ENCODE measurements around the gene SURF1.
A peak's percentile ranks its signal among the peaks of the same experiment; 100 is the strongest.
"Not testable (repeated sequence)": the region's sequence is repeated elsewhere in the genome, so short reads cannot be mapped to it uniquely, and the experiment has no call there.

Gene SURF1

DNA sequence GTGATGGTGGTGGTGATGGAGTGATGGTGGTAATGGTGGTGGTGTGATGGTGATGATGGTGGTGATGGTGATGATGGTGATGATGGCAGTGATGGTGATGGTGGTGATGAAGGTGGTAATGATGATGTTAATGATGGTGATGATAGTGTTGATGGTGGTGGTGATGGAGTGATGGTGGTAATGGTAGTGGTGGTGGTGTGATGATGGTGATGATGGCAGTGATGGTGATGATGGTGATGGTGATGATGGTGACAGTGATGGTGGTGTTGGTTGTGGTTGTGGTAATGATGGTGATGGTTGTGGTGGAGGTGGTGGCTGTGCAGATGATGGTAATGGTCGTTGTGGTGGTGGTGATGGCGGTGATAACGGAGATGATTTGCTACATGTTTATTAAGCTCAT, 27.2 kb upstream of the SURF1 start:
- no peak for DNase-seq (ENCODE audit: low spot score)

- DNase-seq (ENCODE audit: low spot score) = no peak
Observed at GRCh38 chr9:133382507-133383141, 26.3 kb upstream of the SURF1 start.

GRCh38 chr9:133380734-133381133, 24.4 kb upstream of the SURF1 start:
- DNase-seq (ENCODE audit: low spot score) = no peak

GRCh38 chr9:133379153-133380086, 23.1 kb upstream of the SURF1 start:
- DNase-seq (ENCODE audit: low spot score) = no peak

DNA sequence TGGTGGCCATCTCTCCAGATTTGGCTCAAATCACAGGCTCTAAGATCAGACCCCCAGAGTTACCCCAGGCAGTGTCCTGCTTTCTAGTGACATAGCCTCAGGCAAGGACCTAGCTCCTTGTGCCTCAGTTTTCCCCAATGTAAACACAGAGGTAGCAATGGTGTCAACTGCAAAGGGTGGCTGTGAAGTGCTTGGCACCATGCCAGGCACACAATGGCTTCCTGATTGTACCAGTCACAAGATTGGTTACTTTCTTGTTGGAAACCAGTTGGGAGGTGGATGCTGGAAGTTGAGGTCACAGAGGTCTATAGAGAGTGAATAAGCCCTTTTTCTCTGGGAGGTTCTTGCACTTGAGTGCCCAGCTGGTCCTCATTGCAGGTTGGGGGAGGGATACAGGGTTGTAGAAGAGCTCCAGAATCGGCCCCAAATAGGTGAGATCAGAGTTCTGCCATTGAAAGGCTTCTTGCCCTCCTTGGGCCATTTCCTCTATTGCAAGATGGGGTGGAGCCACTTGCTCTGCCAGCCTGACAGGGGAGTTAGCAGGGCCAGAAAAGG, 22.2 kb upstream of the SURF1 start:
- no peak for DNase-seq (ENCODE audit: low spot score)

DNA sequence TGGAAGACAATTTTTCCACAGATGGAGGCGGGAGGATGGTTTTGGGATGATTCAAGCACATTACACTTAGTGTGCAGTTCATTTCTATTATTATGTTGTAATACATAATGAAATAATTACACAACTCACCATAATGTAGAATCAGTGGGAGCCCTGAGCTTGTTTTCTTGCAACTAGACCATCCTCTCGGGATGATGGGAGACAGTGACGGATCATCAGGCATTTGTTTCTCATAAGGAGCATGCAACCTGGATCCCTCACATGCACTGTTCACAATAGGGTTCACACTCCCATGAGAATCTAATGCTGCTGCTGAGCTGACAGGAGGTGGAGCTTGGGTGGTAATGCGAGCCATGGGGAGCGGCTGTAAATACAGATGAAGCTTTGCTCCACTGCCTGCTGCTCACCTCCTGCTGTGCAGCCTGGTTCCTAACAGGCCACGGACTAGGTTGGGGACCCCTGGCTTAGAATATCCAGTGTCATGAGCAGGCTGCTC, 21.5 kb upstream of the SURF1 start:
- no peak for DNase-seq (ENCODE audit: low spot score)

DNA sequence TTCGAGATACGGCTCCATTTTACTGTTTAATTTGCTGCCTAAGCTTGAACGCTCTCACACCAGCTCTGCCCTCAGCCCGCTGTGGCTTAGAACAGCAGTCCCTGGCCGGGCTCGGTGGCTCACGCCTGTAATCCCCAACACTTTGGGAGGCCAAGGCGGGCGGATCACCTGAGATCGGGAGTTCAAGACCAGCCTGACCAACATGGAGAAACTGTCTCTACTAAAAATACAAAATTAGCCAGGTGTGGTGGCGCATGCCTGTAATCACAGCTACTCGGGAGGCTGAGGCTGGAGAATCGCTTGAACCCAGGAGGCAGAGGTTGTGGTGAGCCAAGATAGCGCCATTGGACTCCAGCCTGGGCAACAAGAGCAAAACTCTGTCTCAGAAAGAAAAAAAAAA, 21.0 kb upstream of the SURF1 start:
- not testable (repeated sequence) for DNase-seq (ENCODE audit: low spot score)

DNA sequence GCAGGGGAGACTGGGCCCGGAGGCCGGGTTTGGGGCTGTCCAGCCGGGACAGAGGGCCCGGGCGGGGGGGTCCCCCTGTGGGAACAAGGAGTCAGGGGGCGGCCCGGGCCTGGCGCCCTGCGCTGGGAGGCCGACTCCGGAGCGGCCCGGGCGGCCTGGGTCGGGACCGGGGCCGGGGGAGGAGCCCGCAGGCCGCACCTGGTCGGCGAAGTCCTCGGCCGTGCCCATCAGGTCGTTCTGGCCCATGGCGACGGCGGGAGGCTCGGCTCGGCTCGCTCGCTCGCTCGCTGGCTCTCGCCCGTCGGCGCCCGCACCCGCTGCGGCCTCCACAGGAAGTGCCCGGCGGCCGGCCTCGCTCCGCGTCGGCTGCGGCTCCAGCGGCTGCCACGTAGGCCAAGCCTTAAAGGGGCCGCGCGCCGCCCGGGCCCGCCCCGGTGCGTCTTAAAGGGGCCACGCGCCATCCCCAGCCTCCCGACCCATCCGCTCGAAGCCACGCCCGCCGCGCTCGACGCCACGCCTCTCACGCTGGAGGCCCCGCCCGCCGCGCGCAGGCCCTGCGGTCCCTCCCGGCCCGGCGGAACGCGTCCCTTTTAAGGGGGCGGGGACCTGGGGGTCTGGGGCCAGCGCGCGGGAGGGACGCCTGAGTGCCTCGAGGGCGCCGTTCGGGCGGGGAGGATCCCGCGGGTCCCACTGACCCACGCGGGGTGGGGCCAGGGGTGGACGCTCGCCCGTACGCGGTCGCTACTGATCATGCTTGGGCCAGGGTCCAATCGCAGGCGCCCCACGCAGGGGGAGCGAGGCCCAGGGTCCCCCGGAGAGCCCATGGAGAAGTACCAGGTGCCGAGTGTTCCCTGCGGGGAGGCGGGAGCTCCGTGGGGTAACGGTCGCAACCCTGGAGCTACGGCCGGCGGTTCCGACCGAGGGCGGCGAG, 19.7 kb upstream of the SURF1 start, which contains the start of the genes STKLD1 and SURF4:
STKLD1 (plus strand) TSS at position 643 of the 931 bp plus-strand sequence; CDS start at position 751, 108 bp downstream.
SURF4 (minus strand) TSS at position 337 of the 931 bp plus-strand sequence; CDS start at position 246, 91 bp downstream.
- peak; percentile 95 for DNase-seq (ENCODE audit: low spot score)

GRCh38 chr9:133375116-133375723, 18.9 kb upstream of the SURF1 start:
- DNase-seq (ENCODE audit: low spot score) = no peak

GRCh38 chr9:133374612-133375115, 18.4 kb upstream of the SURF1 start:
- DNase-seq (ENCODE audit: low spot score) = peak; percentile 67

DNA sequence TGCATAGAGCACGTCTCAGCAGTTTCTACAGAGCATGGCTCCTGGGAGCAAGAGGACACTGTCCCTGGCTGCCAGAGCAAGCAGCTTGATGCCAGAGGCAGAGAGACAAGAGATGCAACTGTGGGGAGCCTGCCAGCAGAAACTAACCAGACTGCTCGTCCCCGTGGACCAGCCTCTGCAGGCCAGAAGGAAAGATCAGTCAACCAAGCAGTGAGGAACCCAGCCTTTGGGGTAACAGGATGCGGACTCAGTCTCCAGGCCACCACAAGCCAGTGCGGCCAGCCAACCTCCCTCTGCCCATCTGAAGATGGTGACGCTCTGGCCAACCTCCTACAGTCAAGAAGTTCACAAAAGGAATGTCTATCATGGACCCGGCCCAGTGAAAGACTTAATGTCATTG, 15.9 kb upstream of the SURF1 start:
- no peak for DNase-seq (ENCODE audit: low spot score)

GRCh38 chr9:133371261-133371711, 15.0 kb upstream of the SURF1 start:
- DNase-seq (ENCODE audit: low spot score) = peak; percentile 81

- peak; percentile 72 for DNase-seq (ENCODE audit: low spot score)
Observed at GRCh38 chr9:133370685-133371084, 14.4 kb upstream of the SURF1 start.

- no peak for DNase-seq (ENCODE audit: low spot score)
Observed at GRCh38 chr9:133369933-133370332, 13.6 kb upstream of the SURF1 start.

- DNase-seq (ENCODE audit: low spot score) = no peak
Observed at GRCh38 chr9:133369422-133369821, 13.1 kb upstream of the SURF1 start.

DNA sequence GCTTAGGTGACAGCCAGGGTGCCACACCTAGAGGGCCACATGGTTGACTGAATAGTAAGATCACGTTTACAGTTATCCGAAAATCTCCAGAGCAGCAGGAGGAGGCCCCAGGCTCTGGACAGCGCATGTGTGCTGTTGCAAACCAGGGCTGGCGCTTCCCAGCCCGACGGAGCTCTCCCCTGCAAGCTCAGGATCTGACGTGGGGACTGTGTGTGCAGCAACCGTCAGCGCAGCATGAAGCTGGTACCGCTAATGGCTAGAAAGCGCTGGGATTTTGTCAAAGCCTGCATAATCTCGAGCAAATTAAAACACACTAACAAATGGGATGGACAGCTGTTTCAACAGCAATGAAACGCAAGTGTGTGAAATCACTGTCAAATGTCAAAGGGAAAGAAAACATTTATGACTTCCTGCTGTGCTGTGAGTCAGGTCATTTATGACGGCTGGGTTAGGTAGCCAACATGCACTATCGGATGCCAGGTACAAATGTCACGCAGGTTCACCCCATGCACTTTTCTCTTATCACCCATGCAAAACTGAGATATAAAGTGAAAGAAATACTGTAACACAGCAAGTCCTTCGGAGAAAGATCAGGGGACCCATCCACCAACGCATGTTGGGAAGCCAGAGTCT, 12.1 kb upstream of the SURF1 start:
- DNase-seq (ENCODE audit: low spot score) = no peak

- no peak for DNase-seq (ENCODE audit: low spot score)
Observed at GRCh38 chr9:133367778-133368177, 11.5 kb upstream of the SURF1 start.

GRCh38 chr9:133367221-133367620, 10.9 kb upstream of the SURF1 start:
- no peak for DNase-seq (ENCODE audit: low spot score)

DNA sequence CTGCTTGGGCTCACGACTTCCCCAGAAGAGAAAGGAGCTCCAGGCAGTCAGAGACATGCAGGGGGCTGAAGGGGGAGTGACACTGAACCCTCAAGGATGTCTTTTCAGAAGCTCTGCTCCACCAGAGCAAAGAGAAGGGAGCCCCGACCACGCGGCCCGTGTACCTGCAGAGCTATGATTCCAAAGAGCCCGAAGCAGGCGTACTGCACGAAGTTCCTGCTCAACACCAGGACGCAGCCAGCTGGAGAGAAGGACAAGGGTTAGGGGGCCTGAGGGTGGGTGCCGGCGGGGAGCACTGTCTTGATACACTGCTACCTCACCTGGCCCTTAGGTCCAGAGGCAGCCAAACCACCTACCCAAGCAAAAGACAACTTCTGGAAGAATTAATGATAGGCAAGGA, 10.1 kb upstream of the SURF1 start:
- no peak for DNase-seq (ENCODE audit: low spot score)

DNA sequence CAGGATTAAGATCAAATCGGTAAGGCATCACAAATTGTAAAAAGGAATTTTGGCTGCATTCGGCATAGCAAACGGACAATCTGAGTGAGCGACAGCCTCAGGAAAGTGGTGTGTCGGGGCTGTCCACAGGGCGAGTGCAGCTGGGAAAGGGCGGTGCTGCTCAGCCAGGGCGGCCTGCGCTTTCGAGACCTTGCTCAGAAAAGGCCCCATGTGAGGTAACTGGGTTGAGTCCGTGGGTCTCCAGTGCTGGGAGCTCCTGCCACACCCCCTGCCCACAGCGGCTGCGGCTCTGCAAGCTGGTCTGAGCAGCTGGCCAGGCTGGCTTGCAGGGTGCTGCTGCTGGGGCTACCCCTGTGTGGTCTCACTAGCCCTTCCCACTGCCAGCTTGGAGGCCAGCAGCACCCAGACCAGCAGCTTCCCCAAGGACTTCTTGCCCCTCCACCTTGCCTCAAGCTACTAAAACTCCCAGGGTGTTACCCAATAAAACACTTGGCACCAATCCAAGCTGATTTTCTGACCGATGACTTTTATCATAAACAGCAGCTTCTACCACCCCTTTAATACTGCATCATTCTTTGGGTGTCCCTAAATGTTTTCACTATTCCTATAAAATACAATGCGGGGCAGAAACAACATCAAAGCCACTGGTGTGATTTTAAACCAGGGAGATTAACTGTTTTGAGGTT, 6.2 kb upstream of the SURF1 start:
- DNase-seq (ENCODE audit: low spot score) = no peak

Measured in CD4-positive, alpha-beta T cell treated with Interleukin-2 at 100 ng/mL for 4 hours (primary cell).